Activated CD4-positive, alpha-beta memory T cell treated with anti-CD3 and anti-CD28 coated beads, Interleukin-2, amount 10 ng/mL, durations not matched to agents 7 days and 5 days (primary cell): ENCODE data around the gene CEMIP2. TPM values are rescaled to one million over a fixed set of nuclear protein-coding genes. Genes with fewer than 3 reads are reported as not detected.
"Not testable (repeated sequence)": the region's sequence is repeated elsewhere in the genome, so short reads cannot be mapped to it uniquely, and the experiment has no call there.

Experiments
- CTCF ChIA-PET: fragments of 350-600 bp; sonication (Branson Sonifier 250); formaldehyde crosslinking; loops from one replicate; lab custom pipeline; 2021; ENCODE audit warnings: antibody characterized with exemption, inconsistent platforms; lab: Charles Lee
- POLR2A ChIA-PET: fragments of 350-600 bp; sonication (Branson Sonifier 250); formaldehyde crosslinking; loops from one replicate; lab custom pipeline; 2021; ENCODE audit warnings: antibody characterized with exemption; lab: Charles Lee
- DNase-seq: peaks from one replicate; pipeline ENCODE4 v3.0.0-alpha.2; 2020
- H3K27ac Mint-ChIP-seq: one replicate; pipeline ENCODE4 v1.8.0; 2021; ENCODE audit warnings: mild to moderate bottlenecking, mixed read lengths
- H3K27me3 Mint-ChIP-seq: one replicate; pipeline ENCODE4 v1.8.0; 2021; ENCODE audit warnings: mixed read lengths
- H3K36me3 Mint-ChIP-seq: one replicate; pipeline ENCODE4 v1.8.0; 2021; ENCODE audit warnings: low read depth, mixed read lengths
- H3K4me1 Mint-ChIP-seq: one replicate; pipeline ENCODE4 v1.8.0; 2021; ENCODE audit warnings: mixed read lengths
- H3K4me3 Mint-ChIP-seq: one replicate; pipeline ENCODE4 v1.8.0; 2021; ENCODE audit warnings: mild to moderate bottlenecking, mixed read lengths
- H3K9me3 Mint-ChIP-seq: one replicate; pipeline ENCODE4 v1.8.0; 2021; ENCODE audit warnings: mixed read lengths
- total RNA-seq, 2 experiments: library from RNA; stranded (reverse); gene quantifications; one replicate each; pipeline ENCODE4 v1.2.3, GENCODE V29; 2021

CEMIP2 gene
- total RNA-seq, 2 experiments from 2014 or later = 137 to 140 TPM

DNA sequence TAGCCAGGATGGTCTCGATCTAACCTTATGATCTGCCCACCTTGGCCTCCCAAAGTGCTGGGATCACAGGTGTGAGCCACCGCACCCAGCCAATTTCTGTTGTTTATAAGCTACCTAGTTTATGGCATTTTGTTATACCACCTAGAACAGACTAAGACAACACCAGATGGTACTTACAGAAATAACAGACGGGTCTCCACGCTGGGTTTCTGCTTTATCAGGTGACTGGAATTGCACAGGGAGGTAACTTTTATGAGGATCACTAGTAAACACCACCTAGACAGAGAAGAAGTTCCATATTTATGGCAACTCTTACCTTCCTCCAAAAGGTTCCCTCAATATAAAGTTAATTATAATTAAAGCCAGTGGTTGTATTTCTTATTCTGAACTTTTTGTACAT lies 74.0 kb downstream of the CEMIP2 start:
- peaks cover 33% of the 10 kb centered on the region for H3K4me1 Mint-ChIP-seq
- DNase-seq = no peak
- H3K36me3 Mint-ChIP-seq = peaks cover 79% of the 10 kb centered on the region
- H3K4me3 Mint-ChIP-seq = no peak overlapping the region
- no peaks in the 10 kb centered on the region for H3K27me3 Mint-ChIP-seq
- POLR2A ChIA-PET = interaction anchor here (0.7 to 1.2 kb wide), 3 partner anchors 9 to 56 kb away, joined by 3 to 4 read pairs (median 4); no protein-coding TSS in a partner anchor
- H3K27ac Mint-ChIP-seq = no peak overlapping the region
- H3K9me3 Mint-ChIP-seq = no peaks in the 10 kb centered on the region
- CTCF ChIA-PET = no interaction called here

- POLR2A ChIA-PET = interaction anchor here (0.7 to 1.2 kb wide), 3 partner anchors 10 to 55 kb away, joined by 3 to 4 read pairs (median 4); no protein-coding TSS in a partner anchor
- Mint-ChIP-seq H3K27me3 (no peaks in the 10 kb centered on the region), H3K9me3 (no peaks in the 10 kb centered on the region), H3K4me3 (no peak overlapping the region), H3K36me3 (peaks cover 77% of the 10 kb centered on the region), H3K4me1 (peaks cover 34% of the 10 kb centered on the region), H3K27ac (no peak overlapping the region)
- CTCF ChIA-PET = interaction anchor here (1.2 kb wide), 1 partner anchor 10 kb away, joined by 3 read pairs; no protein-coding TSS in a partner anchor
- DNase-seq = no peak
Observed at GRCh38 chr9:71693607-71694006, 74.7 kb downstream of the CEMIP2 start.

DNA sequence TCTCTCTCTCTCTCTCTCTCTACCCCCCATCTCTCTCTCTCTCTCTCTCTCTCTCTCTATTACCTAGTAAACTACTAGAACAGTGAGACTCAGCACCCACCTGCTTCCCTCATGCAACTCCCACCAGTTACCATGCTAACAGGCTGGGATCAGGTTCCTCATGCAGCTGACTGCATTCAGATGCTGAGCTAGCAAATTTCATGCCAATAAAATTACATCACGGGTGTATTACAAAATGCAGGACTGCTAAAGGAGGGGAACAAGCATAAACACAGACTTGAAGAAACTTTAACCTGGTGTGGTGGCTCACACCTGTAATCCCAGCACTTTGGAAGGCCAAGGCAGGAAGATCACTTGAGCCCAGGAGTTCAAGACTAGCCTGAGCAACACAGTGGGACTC lies 76.0 kb downstream of the CEMIP2 start:
- no peak for DNase-seq
- ChIA-PET POLR2A (interaction anchor here (1.5 kb wide), 1 partner anchor 17 kb away, joined by 3 read pairs; no protein-coding TSS in a partner anchor), CTCF (interaction anchor here (0.6 to 1.7 kb wide), 3 partner anchors 9 to 346 kb away, joined by 3 read pairs; no protein-coding TSS in a partner anchor)
- H3K4me1 Mint-ChIP-seq = peaks cover 33% of the 10 kb centered on the region
- H3K9me3 Mint-ChIP-seq = no peaks in the 10 kb centered on the region
- H3K36me3 Mint-ChIP-seq = peaks cover 74% of the 10 kb centered on the region
- H3K4me3 Mint-ChIP-seq = no peak overlapping the region
- peak overlapping the region; percentile 56 for H3K27ac Mint-ChIP-seq
- H3K27me3 Mint-ChIP-seq = no peaks in the 10 kb centered on the region

- not testable (repeated sequence) for H3K9me3 Mint-ChIP-seq, H3K27me3 Mint-ChIP-seq, H3K27ac Mint-ChIP-seq, DNase-seq, H3K4me3 Mint-ChIP-seq
- Mint-ChIP-seq H3K36me3 (peaks cover 74% of the 10 kb centered on the region), H3K4me1 (peaks cover 38% of the 10 kb centered on the region)
- ChIA-PET POLR2A (interaction anchor here (1.0 to 1.5 kb wide), 2 partner anchors 18 to 76 kb away, joined by 3 read pairs; no protein-coding TSS in a partner anchor), CTCF (interaction anchor here (1.7 to 2.1 kb wide), 2 partner anchors 26 to 63 kb away, joined by 3 to 5 read pairs; no protein-coding TSS in a partner anchor)
Observed at GRCh38 chr9:71691576-71691975, 76.7 kb downstream of the CEMIP2 start.

DNA sequence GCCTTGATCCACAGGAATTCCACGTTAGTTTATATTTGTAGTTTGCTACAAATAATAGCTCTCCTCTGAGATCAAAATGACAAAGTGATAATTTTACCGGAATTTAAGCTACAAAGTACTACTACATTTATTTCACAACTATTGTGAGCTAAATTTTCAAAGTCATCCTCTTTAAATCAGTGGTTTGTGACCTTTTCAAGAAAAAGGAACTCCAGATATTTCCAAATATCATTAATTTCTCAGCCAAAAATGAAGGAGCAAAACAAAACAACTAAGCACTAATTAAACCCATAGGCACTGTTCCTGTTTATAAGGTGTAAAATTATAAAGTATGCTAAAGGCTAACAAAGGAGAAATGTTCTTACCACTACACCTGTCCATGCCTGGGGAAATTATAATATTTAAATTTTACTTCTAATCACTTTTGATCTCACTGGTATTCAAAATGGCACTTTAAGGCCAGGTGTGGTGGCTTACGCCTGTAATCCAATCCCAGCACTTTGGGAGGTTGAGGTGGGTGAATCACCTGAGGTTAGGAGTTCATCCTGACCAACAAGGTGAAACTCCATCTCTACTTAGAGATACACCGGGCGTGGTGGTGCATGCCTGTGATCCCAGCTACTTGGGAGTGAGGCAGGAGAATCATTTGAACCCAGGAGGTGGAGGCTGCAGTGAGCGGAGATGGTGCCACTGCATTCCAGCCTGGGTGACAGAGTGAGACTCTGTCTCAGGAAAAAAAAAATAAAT lies 77.5 kb downstream of the CEMIP2 start:
- Mint-ChIP-seq H3K27ac (peak overlapping the region; percentile 72), H3K9me3 (no peaks in the 10 kb centered on the region), H3K27me3 (no peaks in the 10 kb centered on the region), H3K4me1 (peaks cover 46% of the 10 kb centered on the region), H3K4me3 (no peak overlapping the region), H3K36me3 (peaks cover 75% of the 10 kb centered on the region)
- no peak for DNase-seq
- POLR2A ChIA-PET = interaction anchor here (1.0 to 1.2 kb wide), 2 partner anchors 44 to 77 kb away, joined by 3 to 4 read pairs; no protein-coding TSS in a partner anchor
- CTCF ChIA-PET = interaction anchor here (0.8 to 2.1 kb wide), 5 partner anchors 25 to 86 kb away, joined by 3 to 5 read pairs (median 5); no protein-coding TSS in a partner anchor

GRCh38 chr9:71690063-71690688 lies 78.1 kb downstream of the CEMIP2 start:
- Mint-ChIP-seq H3K4me3 (no peak overlapping the region), H3K27ac (peak overlapping the region; percentile 72), H3K4me1 (peaks cover 51% of the 10 kb centered on the region), H3K9me3 (no peaks in the 10 kb centered on the region), H3K27me3 (no peaks in the 10 kb centered on the region), H3K36me3 (peaks cover 80% of the 10 kb centered on the region)
- ChIA-PET CTCF (interaction anchor here (0.8 to 2.1 kb wide), 4 partner anchors 26 to 85 kb away, joined by 5 read pairs; no protein-coding TSS in a partner anchor), POLR2A (interaction anchor here (1.2 to 1.4 kb wide), 2 partner anchors 13 to 43 kb away, joined by 3 to 4 read pairs; no protein-coding TSS in a partner anchor)
- no peak for DNase-seq

DNA sequence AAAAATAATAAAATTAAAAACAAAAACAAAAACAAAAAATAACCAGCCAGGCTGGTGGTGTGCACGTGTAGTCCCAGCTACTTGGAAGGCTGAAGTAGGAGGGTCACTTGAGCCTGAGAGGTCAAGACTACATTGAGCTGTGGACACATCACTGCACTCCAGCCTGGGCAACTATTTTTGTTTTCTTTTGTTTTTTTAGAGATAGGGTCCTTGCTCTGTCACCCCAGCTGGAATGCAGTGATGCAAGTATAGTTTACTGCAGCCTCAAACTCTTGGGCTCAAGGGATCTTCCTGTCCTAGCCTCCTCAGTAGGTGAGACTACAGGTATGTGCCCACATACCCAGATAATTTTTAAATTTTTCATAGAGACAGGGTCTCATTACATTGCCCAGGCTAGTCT lies 80.6 kb downstream of the CEMIP2 start:
- Mint-ChIP-seq H3K4me3 (no peak overlapping the region), H3K36me3 (peaks cover 83% of the 10 kb centered on the region), H3K4me1 (peaks cover 68% of the 10 kb centered on the region), H3K27ac (no peak overlapping the region), H3K27me3 (no peaks in the 10 kb centered on the region), H3K9me3 (no peaks in the 10 kb centered on the region)
- ChIA-PET POLR2A (no interaction called here), CTCF (no interaction called here)
- DNase-seq = no peak

DNA sequence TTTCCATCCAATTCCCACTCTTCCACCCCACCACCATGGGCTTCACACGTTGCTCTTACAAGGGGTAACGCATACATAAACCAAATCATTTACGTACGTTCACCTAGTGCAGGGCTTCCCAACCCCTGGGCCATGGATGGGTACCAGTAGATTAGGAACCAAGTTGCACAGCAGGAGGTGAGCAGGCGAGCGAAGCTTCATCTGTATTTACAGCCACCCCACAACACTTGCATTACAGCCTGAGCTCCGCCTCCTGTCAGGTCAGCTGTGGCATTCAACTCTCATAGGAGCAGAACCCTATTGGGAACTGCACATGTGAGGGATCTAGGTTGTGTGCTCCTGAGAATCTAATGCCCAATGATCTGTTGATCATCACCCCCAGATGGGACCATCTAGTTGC lies 82.3 kb downstream of the CEMIP2 start:
- Mint-ChIP-seq H3K4me1 (peaks cover 68% of the 10 kb centered on the region), H3K27ac (peak overlapping the region; percentile 80), H3K9me3 (no peaks in the 10 kb centered on the region), H3K4me3 (peak overlapping the region; percentile 70), H3K27me3 (no peaks in the 10 kb centered on the region), H3K36me3 (peaks cover 83% of the 10 kb centered on the region)
- ChIA-PET POLR2A (interaction anchor here (0.9 to 5.3 kb wide), 8 partner anchors 39 to 680 kb away, joined by 3 to 38 read pairs (median 8); no protein-coding TSS in a partner anchor), CTCF (interaction anchor here (0.6 to 3.4 kb wide), 11 partner anchors 18 to 98 kb away, joined by 3 to 27 read pairs (median 4); partner anchors contain the start of gene CEMIP2)
- no peak for DNase-seq

DNA sequence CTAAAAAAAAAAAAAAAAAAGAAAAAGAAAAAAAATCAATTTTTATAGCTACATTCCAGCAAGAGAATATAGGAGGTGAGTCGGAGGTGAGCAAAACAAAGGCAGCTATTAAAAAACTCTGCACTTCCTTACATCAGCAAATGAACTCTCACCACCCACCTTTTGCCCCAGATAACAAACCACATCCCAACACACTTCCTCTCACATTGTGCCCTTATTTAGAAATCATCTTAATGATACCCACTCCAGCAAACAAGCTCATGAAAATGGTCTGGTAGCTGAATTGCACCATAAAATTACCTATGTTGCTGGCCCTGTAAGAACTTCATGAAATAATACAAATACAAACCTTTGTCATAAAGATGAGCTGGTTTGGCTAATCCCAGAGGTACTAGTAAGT lies 82.9 kb downstream of the CEMIP2 start:
- peaks cover 63% of the 10 kb centered on the region for H3K4me1 Mint-ChIP-seq
- H3K36me3 Mint-ChIP-seq = peaks cover 79% of the 10 kb centered on the region
- peak; percentile 69 for DNase-seq
- POLR2A ChIA-PET = interaction anchor here (0.6 to 5.3 kb wide), 11 partner anchors 10 to 680 kb away, joined by 3 to 38 read pairs (median 4); no protein-coding TSS in a partner anchor
- H3K4me3 Mint-ChIP-seq = peak overlapping the region; percentile 70
- H3K27me3 Mint-ChIP-seq = no peaks in the 10 kb centered on the region
- H3K27ac Mint-ChIP-seq = peak overlapping the region; percentile 80
- CTCF ChIA-PET = interaction anchor here (0.6 to 3.4 kb wide), 14 partner anchors 13 to 122 kb away, joined by 3 to 27 read pairs (median 4); partner anchors contain the start of gene CEMIP2
- no peaks in the 10 kb centered on the region for H3K9me3 Mint-ChIP-seq

DNA sequence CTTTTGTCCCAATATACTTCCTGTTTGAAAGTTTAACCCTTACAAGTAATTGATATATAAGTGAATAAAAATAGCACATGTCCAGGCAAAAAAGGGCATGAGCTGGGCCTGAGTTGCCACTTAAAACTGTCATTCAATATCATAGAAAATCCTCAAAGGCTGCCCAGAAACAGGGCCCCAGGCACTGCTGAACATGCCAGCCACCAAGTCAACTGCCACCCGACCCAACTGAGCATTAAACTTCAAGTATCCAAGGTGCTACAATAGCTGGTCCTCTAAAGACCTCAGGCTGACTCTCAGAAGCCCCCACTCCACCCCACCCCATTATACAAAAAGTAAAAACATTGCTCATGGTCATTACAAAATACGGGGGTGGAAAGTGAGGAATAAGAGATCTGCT lies 83.7 kb downstream of the CEMIP2 start:
- H3K36me3 Mint-ChIP-seq = peaks cover 78% of the 10 kb centered on the region
- peak overlapping the region; percentile 53 for H3K4me3 Mint-ChIP-seq
- ChIA-PET POLR2A (interaction anchor here (0.6 to 5.3 kb wide), 8 partner anchors 9 to 85 kb away, joined by 3 to 38 read pairs (median 3); no protein-coding TSS in a partner anchor), CTCF (interaction anchor here (0.8 to 3.4 kb wide), 11 partner anchors 14 to 84 kb away, joined by 3 to 27 read pairs (median 3); partner anchors contain the start of gene CEMIP2)
- no peak for DNase-seq
- peak overlapping the region; percentile 80 for H3K27ac Mint-ChIP-seq
- H3K27me3 Mint-ChIP-seq = no peaks in the 10 kb centered on the region
- H3K4me1 Mint-ChIP-seq = peaks cover 62% of the 10 kb centered on the region
- no peaks in the 10 kb centered on the region for H3K9me3 Mint-ChIP-seq

- CTCF ChIA-PET = interaction anchor here (0.7 to 3.4 kb wide), 13 partner anchors 9 to 1081 kb away, joined by 3 to 27 read pairs (median 3); partner anchors contain the start of gene CEMIP2
Observed at GRCh38 chr9:71683598-71684235, 84.6 kb downstream of the CEMIP2 start.

More at GRCh38 chr9:71683598-71684235, 84.6 kb downstream of the CEMIP2 start:
- H3K27me3 Mint-ChIP-seq = no peaks in the 10 kb centered on the region
- POLR2A ChIA-PET = interaction anchor here (0.7 to 5.3 kb wide), 4 partner anchors 36 to 227 kb away, joined by 3 to 38 read pairs (median 16); partner anchors contain the start of genes ABHD17B and C9orf85
- DNase-seq = no peak
- H3K27ac Mint-ChIP-seq = peak overlapping the region; percentile 80
- H3K4me1 Mint-ChIP-seq = peaks cover 64% of the 10 kb centered on the region
- no peaks in the 10 kb centered on the region for H3K9me3 Mint-ChIP-seq
- H3K36me3 Mint-ChIP-seq = peaks cover 79% of the 10 kb centered on the region
- H3K4me3 Mint-ChIP-seq = peak overlapping the region; percentile 53
